HepG2 (cell line): ENCODE measurements around the gene PYDC2. TPM values are rescaled to one million over a fixed set of nuclear protein-coding genes. Genes with fewer than 3 reads are reported as not detected.

Source experiments
- ATAC-seq: fragments of 200-7000 bp; cut with Tn5 transposase; 3 replicates; pipeline ENCODE4 v1.9.1; 2020; ENCODE audit warnings: mild to moderate bottlenecking, moderate library complexity
- BruUV-seq: library from RNA; stranded (reverse); fragments of 400-500 nt; replicated peaks from 2 replicates; lab custom pipeline; 2021; lab: Mats Ljungman, UMichigan
- CTCF ChIA-PET: fragments of 300-600 bp; formaldehyde crosslinking; extraction: SDS; loops from one replicate; lab custom pipeline; 2021; ENCODE audit warnings: low total read pairs, inconsistent platforms, low intra/inter-chr PET ratio; lab: Yijun Ruan, JAX
- POLR2A ChIA-PET: fragments of 350-600 bp; sonication (Branson Sonifier 250); formaldehyde crosslinking; loops from one replicate; lab custom pipeline; 2020; ENCODE audit warnings: antibody characterized with exemption, inconsistent platforms; lab: Yijun Ruan, JAX
- DNase-seq: peaks from one replicate; pipeline ENCODE4 v3.0.0-alpha.2; 2015; ENCODE audit warnings: low spot score
- FAIRE-seq: peaks from 3 replicates; lab custom pipeline; 2011; peaks lifted over from hg19 to GRCh38; lab: Jason Lieb, UNC
- H2AFZ ChIP-seq: one replicate; pipeline ENCODE4 v1.6.1; 2011; ENCODE audit warnings: low read length, inconsistent platforms
- H3K27ac ChIP-seq: fragments of 300-600 bp; 3 replicates; pipeline ENCODE4 v1.8.0; 2011; ENCODE audit warnings: mixed run types, mild to moderate bottlenecking, mixed read lengths, low read length, inconsistent platforms; ENCODE audit not compliant: insufficient read depth; ENCODE audit errors: extremely low read length
- H3K27me3 ChIP-seq, 2 experiments: fragments of 200-600 bp in 1 of 2; 2 replicates in 1 of 2; 3 replicates in 1 of 2; pipeline versions ENCODE4 v1.6.0 to v1.8.0; 2011; ENCODE audit warnings: low read length in 2 of 2, mild to moderate bottlenecking in 2 of 2, moderate library complexity in 2 of 2, inconsistent platforms in 1 of 2; ENCODE audit not compliant: insufficient read depth in 2 of 2, control insufficient read depth in 1 of 2
- H3K36me3 ChIP-seq, 2 experiments: fragments of 200-600 bp in 1 of 2; replicated peaks in 1 of 2; 2 replicates in 1 of 2; 3 replicates in 1 of 2; pipeline versions ENCODE4 v1.5.1 to v1.8.0; 2011; ENCODE audit warnings: low read length in 2 of 2, inconsistent platforms in 1 of 2; ENCODE audit not compliant: insufficient read depth in 2 of 2, control insufficient read depth in 1 of 2
- H3K4me1 ChIP-seq: 2 replicates; pipeline ENCODE4 v1.5.1; 2012; ENCODE audit warnings: low read length, inconsistent platforms; ENCODE audit not compliant: insufficient read depth
- H3K4me2 ChIP-seq: 2 replicates; pipeline ENCODE4 v1.6.0; 2011; ENCODE audit warnings: low read depth, low read length, inconsistent platforms
- H3K4me3 ChIP-seq, 3 experiments: fragments of 200-600 bp in 1 of 3; sonication (generic), shearing (Covaris generic) in 1 of 3; replicated peaks in 1 of 3; 2 replicates each; pipeline ENCODE4 v1.5.1; 2011 to 2016; ENCODE audit warnings: low read length in 3 of 3, inconsistent platforms in 2 of 3, low read depth in 2 of 3, mild to moderate bottlenecking in 2 of 3, control low read depth in 1 of 3, mixed read lengths in 1 of 3; ENCODE audit not compliant: insufficient read depth in 1 of 3
- H3K79me2 ChIP-seq: one replicate; pipeline ENCODE4 v1.6.1; 2011; ENCODE audit warnings: low read length, inconsistent platforms; ENCODE audit not compliant: insufficient read depth
- H3K9ac ChIP-seq: 2 replicates; pipeline ENCODE4 v1.6.0; 2011; ENCODE audit warnings: mild to moderate bottlenecking, low read depth, low read length, inconsistent platforms; ENCODE audit not compliant: insufficient read depth
- H3K9me3 ChIP-seq: 2 replicates; pipeline ENCODE4 v1.5.1; 2012; ENCODE audit warnings: mild to moderate bottlenecking, low read length
- H4K20me1 ChIP-seq: 2 replicates; pipeline ENCODE4 v1.6.0; 2011; ENCODE audit warnings: inconsistent platforms, mild to moderate bottlenecking, low read length, moderate library complexity; ENCODE audit not compliant: insufficient read depth
- BCLAF1 ChIP-seq: fragments of 450-650 bp; IDR thresholded peaks from 2 replicates; pipeline ENCODE4 v1.6.1; 2017; ENCODE audit warnings: mild to moderate bottlenecking
- DPF2 ChIP-seq: sonication (generic); formaldehyde crosslinking; IDR thresholded peaks from 2 replicates; pipeline ENCODE4 v1.4.0; 2020; ENCODE audit warnings: mild to moderate bottlenecking, low read depth, missing genetic modification reagents, borderline replicate concordance
- HDAC2 ChIP-seq: sonication (generic); formaldehyde crosslinking; IDR thresholded peaks from 2 replicates; pipeline ENCODE4 v1.4.0; 2020; ENCODE audit warnings: missing genetic modification reagents
- IRX3 ChIP-seq: sonication (generic); formaldehyde crosslinking; IDR thresholded peaks from 2 replicates; pipeline ENCODE4 v1.8.1; 2023; ENCODE audit warnings: mild to moderate bottlenecking, low read depth, missing genetic modification reagents, borderline replicate concordance
- POLR2G ChIP-seq: fragments of 200-400 bp; formaldehyde crosslinking; IDR thresholded peaks from 2 replicates; pipeline ENCODE4 v1.6.1; 2018; ENCODE audit warnings: mild to moderate bottlenecking, low read depth, low read length, moderate library complexity
- PPARG ChIP-seq: conservative IDR thresholded peaks from 2 replicates; pipeline ENCODE4 v1.6.1; 2016; ENCODE audit warnings: missing biosample characterization, missing genetic modification reagents
- PRDM15 ChIP-seq: sonication (generic); formaldehyde crosslinking; IDR thresholded peaks from 2 replicates; pipeline ENCODE4 v1.4.0; 2020; ENCODE audit warnings: missing genetic modification reagents
- SAP130 ChIP-seq: IDR thresholded peaks from 2 replicates; pipeline ENCODE4 v1.6.1; 2016; ENCODE audit warnings: low read depth
- TBP ChIP-seq: sonication (generic); formaldehyde crosslinking; IDR thresholded peaks from 2 replicates; pipeline ENCODE4 v1.5.0; 2020; ENCODE audit warnings: missing genetic modification reagents
- ZFP82 ChIP-seq: sonication (generic); formaldehyde crosslinking; IDR thresholded peaks from 2 replicates; pipeline ENCODE4 v1.5.1; 2020; ENCODE audit warnings: mild to moderate bottlenecking, missing genetic modification reagents, borderline replicate concordance
- ZMAT5 ChIP-seq: sonication (generic); formaldehyde crosslinking; IDR thresholded peaks from 2 replicates; pipeline ENCODE4 v1.5.0; 2020; ENCODE audit warnings: mild to moderate bottlenecking, low read depth, missing genetic modification reagents, borderline replicate concordance
- ZNF263 ChIP-seq: sonication (generic); formaldehyde crosslinking; IDR thresholded peaks from 2 replicates; pipeline ENCODE4 v1.4.0; 2020; ENCODE audit warnings: missing genetic modification reagents
- ZNF274 ChIP-seq: sonication (generic); formaldehyde crosslinking; IDR thresholded peaks from 2 replicates; pipeline ENCODE4 v1.5.1; 2020; ENCODE audit warnings: mild to moderate bottlenecking, missing genetic modification reagents
- ZNF44 ChIP-seq: sonication (generic); formaldehyde crosslinking; IDR thresholded peaks from 2 replicates; pipeline ENCODE4 v1.5.1; 2020; ENCODE audit warnings: mild to moderate bottlenecking, missing genetic modification reagents
- ZNF615 ChIP-seq: sonication (generic); formaldehyde crosslinking; IDR thresholded peaks from 2 replicates; pipeline ENCODE4 v1.5.0; 2020; ENCODE audit warnings: mild to moderate bottlenecking, missing genetic modification reagents, borderline replicate concordance
- ZNF773 ChIP-seq: sonication (generic); formaldehyde crosslinking; IDR thresholded peaks from 2 replicates; pipeline ENCODE4 v1.4.0; 2020; ENCODE audit warnings: missing genetic modification reagents, borderline replicate concordance
- ZNF878 ChIP-seq: sonication (generic); formaldehyde crosslinking; IDR thresholded peaks from 2 replicates; pipeline ENCODE4 v1.8.1; 2023; ENCODE audit warnings: mild to moderate bottlenecking, missing genetic modification reagents, moderate library complexity
- ZNF891 ChIP-seq: sonication (generic); formaldehyde crosslinking; IDR thresholded peaks from 2 replicates; pipeline ENCODE4 v1.5.0; 2020; ENCODE audit warnings: mild to moderate bottlenecking, missing genetic modification reagents
- WGBS: methylation state at CpG from one replicate; pipeline ENCODE4 v1.1.6; 2017; ENCODE audit warnings: low lambda C conversion rate; 5-methylcytosine and 5-hydroxymethylcytosine counted together
- in situ Hi-C: cut with HindIII; loops from 2 replicates; pipeline ENCODE4 v1.10.0; 2017; ENCODE audit warnings: low pct_unique_long_range_greater_than_20kb; ENCODE audit not compliant: extremely low pct_ligation_motif_present
- intact Hi-C: fragments of 100-400 bp; cut with micrococcal nuclease; formaldehyde crosslinking; loops from one replicate; pipeline ENCODE4 v1.10.0; 2022; ENCODE audit not compliant: unreplicated experiment
- polyA plus RNA-seq, 8 experiments: library from polyadenylated mRNA; depleted of rRNA in 3 of 8; stranded (reverse) in 7 of 8; unstranded in 1 of 8; fragments of >200 nt; fragmentation: Illumina TruSeq in 4 of 8; extraction: Trizol in 4 of 8; gene quantifications; 2 replicates each; pipeline versions ENCODE4 v1.2.1 to v1.2.3, GENCODE V29; 2011 to 2016; ENCODE audit warnings: low read depth in 4 of 8, missing spikeins in 1 of 8, mixed read lengths in 1 of 8; ENCODE audit not compliant: insufficient read depth in 1 of 8
- total RNA-seq, 5 experiments: library from RNA; depleted of rRNA; stranded (reverse); fragments of >200 nt; fragmentation: Illumina TruSeq; extraction: Trizol; gene quantifications; 2 replicates each; pipeline ENCODE4 v1.2.3, GENCODE V29; 2016; ENCODE audit warnings: low read depth in 1 of 5

The PYDC2 gene
- total and polyA plus RNA-seq, 2 of the 13 experiments (the other 11 are each of a cell fraction or from before 2014, with no cell fraction given), result not detected

- TF ChIP-seq BCLAF1 (no peak), POLR2G (no peak), ZNF891 (no peak), ZNF615 (CRISPR knock-in tag) (no peak), ZNF274 (CRISPR knock-in tag) (no peak), ZNF878 (no peak), ZNF263 (CRISPR knock-in tag) (no peak), SAP130 (peak; percentile 31; the same call in 1 of the 2 replicates), ZNF773 (CRISPR knock-in tag) (no peak)
These were observed 35.6 kb upstream of the PYDC2 start (continued) for GRCh38 chr3:191425322-191425734.

- POLR2A ChIA-PET, result no interaction called here
- no TSS peak for BruUV-seq
- H3K4me3 ChIP-seq, result no peak overlapping the region
- in situ Hi-C loops (no loop called here), intact Hi-C loops (no loop called here)
- no peaks in the 10 kb centered on the region for H3K36me3 ChIP-seq
- no peaks in the 10 kb centered on the region for H4K20me1 ChIP-seq
- no peak overlapping the region for H2AFZ ChIP-seq
- no peak overlapping the region for H3K4me2 ChIP-seq
- FAIRE-seq, result no peak
- H3K79me2 ChIP-seq, result no peaks in the 10 kb centered on the region
- H3K27me3 ChIP-seq, result no peaks in the 10 kb centered on the region
- no peak for ATAC-seq
- no peak overlapping the region for H3K27ac ChIP-seq
- no peak for DNase-seq
- WGBS, result 0% methylated on average over 1 of the region's 1 CpG
- H3K9me3 ChIP-seq, result no peaks in the 10 kb centered on the region
- H3K4me1 ChIP-seq, result peaks cover 16% of the 10 kb centered on the region
- CTCF ChIA-PET, result no interaction called here
- no peak overlapping the region for H3K9ac ChIP-seq
- no peak for TF ChIP-seq HDAC2 (CRISPR knock-in tag)
- no peak for TF ChIP-seq ZFP82 (CRISPR knock-in tag)
- no peak for TF ChIP-seq ZMAT5 (CRISPR knock-in tag)
- no peak for TF ChIP-seq ZNF44 (CRISPR knock-in tag)
- no peak for TF ChIP-seq PPARG (CRISPR knock-in tag)
- TF ChIP-seq DPF2 (CRISPR knock-in tag), result no peak
- no peak for TF ChIP-seq PRDM15
- no peak for TF ChIP-seq IRX3 (CRISPR knock-in tag)
- no peak for TF ChIP-seq TBP
These were observed 34.7 kb upstream of the PYDC2 start for GRCh38 chr3:191426311-191426710.
